SK-N-MC (cell line): Measurements from ENCODE around the gene ZBED1.

ENCODE experiments used
- EZH2 ChIP-seq: fragments of 200-600 bp; sonication (generic); IDR thresholded peaks from one replicate; pipeline ENCODE4 v1.6.1; 2017; ENCODE audit warnings: antibody characterized with exemption
- FOXP2 ChIP-seq: optimal IDR thresholded peaks from 2 replicates; pipeline ENCODE3; 2011; ENCODE audit warnings: mild to moderate bottlenecking, moderate library complexity; ENCODE audit not compliant: insufficient read depth; ENCODE audit errors: extremely low read length, control extremely low read depth
- POLR2AphosphoS5 ChIP-seq: IDR thresholded peaks from 2 replicates; pipeline ENCODE4 v1.6.1; 2012; ENCODE audit warnings: mild to moderate bottlenecking, low read depth, low read length, borderline replicate concordance

- TF ChIP-seq POLR2AphosphoS5, result no peak
- no peak for TF ChIP-seq EZH2
- TF ChIP-seq FOXP2, result no peak
Measured at GRCh38 chrX:2504706-2505332, 4.0 kb upstream of the ZBED1 start.
